Measurements from ENCODE around the gene OR52B6.
"Not testable (repeated sequence)": the region's sequence is repeated elsewhere in the genome, so short reads cannot be mapped to it uniquely, and the experiment has no call there.

OR52B6 gene

DNA sequence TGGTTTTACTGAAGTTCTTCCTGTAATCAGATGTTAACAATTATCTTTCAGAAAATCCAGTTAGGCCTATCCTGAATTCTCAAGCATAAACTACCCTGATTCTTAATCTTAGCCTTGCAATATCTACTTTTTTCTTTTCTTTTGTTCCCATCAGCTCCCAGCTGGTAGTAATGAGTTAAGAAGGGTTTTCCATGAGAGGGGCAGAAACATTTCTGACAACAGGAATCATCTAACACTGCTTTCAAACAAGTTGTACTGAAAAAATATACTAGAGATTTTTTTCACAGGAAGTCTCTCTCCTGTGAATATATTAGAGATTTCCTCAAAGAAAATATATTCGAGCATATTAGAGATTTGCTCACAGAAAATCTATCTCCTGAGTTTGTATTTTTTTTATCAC lies 12.5 kb downstream of the OR52B6 start:
- no peak overlapping the region for H3K4me3 ChIP-seq (ENCODE audit: low read depth, low read length)

DNA sequence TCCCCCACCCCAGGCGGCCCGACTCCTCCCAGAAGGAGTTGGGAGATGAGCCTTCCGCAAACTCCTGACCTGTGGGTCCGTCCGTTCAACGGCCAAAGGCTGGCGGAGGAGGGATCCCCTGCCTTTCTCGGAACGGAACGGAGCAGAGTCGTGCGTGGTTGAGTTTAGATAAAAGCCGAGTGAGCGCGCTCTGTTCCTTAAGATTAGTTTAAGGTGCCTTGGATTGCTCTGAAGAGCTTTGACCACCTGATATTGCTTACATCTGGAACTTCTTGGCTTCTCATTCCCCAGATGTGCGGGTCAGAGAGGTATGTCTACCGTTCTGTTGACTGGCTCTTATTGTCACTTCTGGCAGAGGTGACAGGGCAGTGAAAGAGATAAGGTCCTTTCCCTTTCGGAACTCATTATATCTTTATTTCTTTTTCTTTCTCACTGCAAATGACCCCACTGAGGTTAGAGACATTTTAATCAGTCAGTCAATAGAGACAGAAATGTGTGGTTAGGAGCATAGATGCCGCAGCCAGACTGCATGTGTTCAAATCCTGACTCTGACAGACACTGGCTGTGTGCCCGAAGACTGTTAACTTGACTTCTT lies 16.0 kb downstream of the OR52B6 start, which contains the start of gene TRIM6:
Gene TRIM6 (plus strand): TSS at position 31 of the 595 bp plus-strand sequence. CDS start 261 bp downstream, at position 292.
- H3K4me3 ChIP-seq (ENCODE audit: low read depth, low read length), result peak within 1 kb of the TSS; percentile 84

DNA sequence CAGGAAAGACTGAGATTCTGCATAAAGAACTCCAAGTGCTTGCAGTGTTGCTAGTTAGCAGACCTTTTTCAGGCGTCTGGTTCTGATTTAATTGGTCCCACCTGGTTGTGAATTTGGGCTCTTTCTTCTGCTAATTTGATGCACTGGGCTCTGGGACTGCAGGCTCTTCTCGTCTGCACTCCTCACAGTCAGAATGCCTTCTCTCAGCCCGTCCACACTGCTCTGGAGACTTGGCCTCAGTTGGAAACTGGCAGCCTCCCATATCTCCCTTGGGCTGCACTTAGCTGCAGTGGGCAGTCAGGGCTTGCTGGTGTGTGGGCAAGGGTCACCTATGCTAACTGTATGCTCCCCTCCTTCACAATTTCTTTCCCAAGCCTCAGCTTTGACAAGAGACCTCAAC lies 17.3 kb downstream of the OR52B6 start:
- H3K4me3 ChIP-seq (ENCODE audit: low read depth, low read length), result no peak overlapping the region

DNA sequence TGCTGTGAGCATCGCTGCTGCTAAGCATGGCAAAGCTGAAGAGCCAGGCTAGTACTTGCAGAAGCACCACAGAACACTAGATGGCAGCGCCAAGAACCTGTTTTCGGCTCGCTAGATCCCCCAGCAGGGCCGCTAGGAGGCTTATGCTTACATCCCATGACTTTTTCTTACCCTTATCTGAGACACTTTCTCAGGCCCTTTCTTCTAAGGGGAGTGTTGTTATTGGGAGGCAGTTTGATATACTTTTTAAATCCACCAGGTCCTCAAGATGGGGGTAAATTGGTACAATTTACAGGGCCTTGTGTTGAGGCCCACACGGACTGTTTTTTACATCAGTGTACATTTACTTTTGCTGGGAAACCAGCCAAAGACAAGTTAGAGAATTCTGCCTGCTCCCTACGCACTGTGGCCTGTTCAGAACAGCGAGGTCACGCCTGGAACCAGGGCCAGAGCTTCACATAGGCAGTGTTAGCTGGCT lies 19.7 kb downstream of the OR52B6 start:
- H3K4me3 ChIP-seq (ENCODE audit: low read depth, low read length), result no peak overlapping the region

DNA sequence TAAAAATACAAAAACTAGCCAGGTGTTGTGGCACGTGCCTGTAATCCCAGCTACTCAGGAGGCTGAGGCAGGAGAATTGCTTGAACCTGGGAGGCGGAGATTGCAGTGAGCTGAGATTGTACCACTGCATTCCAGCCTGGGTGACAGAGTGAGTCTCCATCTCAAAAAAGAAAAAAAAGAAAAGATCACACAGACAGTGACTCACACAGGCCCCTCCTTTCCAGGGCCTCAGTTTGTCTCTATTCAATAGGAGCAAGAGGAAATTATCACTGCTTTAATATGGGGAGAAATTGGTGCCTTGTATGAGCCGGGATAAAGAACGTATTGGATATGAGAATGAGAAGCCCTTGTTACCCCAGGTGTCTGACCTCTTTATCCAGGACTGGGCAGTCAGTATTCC lies 22.1 kb downstream of the OR52B6 start:
- not testable (repeated sequence) for H3K4me3 ChIP-seq (ENCODE audit: low read depth, low read length)

DNA sequence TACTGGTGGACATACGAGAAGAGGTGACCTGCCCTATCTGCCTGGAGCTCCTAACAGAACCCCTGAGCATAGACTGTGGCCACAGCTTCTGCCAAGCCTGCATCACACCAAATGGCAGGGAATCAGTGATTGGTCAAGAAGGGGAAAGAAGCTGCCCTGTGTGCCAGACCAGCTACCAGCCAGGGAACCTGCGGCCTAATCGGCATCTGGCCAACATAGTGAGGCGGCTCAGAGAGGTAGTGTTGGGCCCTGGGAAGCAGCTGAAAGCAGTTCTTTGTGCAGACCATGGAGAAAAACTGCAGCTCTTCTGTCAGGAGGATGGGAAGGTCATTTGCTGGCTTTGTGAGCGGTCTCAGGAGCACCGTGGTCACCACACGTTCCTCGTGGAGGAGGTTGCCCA lies 22.6 kb downstream of the OR52B6 start:
- H3K4me3 ChIP-seq (ENCODE audit: low read depth, low read length), result no peak overlapping the region

DNA sequence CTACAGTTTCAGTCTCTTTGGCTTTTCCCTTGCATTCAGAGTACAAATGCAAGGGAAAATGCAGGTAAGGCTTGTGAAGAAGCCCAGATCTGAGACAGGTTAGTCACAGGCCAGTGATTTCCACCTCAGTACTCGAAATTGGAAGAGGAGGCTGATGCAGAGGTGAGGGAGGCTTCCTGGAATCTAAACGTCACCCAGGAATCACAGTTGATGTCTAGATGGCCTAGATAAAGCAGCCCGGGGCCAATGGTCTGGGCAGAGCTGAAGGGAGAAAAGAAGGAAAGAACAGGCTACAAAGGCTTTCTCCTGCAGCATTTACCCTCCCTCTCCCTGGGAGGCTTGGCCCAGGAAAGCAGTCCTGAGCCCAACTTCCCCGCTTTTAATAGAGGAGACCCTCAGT lies 24.2 kb downstream of the OR52B6 start:
- no peak overlapping the region for H3K4me3 ChIP-seq (ENCODE audit: low read depth, low read length)

DNA sequence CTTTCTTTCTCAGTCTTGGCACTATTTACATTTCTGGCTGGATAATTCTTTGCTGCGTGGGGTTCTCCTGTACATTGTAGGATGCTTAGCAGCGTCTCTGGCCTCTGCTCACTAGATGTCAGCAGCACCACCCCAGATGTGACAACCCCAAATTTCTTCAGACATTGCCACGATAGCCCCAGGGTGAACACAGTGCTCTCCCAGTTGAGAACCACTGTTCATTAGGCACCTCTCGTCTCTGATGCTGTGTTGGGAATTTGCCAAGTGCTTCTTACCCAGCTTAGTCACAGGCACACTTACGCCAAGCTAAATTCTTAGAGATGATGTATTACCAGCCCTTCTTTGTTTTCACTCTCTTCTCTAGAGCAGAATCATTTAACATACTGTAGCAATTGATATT lies 25.2 kb downstream of the OR52B6 start:
- no peak overlapping the region for H3K4me3 ChIP-seq (ENCODE audit: low read depth, low read length)

DNA sequence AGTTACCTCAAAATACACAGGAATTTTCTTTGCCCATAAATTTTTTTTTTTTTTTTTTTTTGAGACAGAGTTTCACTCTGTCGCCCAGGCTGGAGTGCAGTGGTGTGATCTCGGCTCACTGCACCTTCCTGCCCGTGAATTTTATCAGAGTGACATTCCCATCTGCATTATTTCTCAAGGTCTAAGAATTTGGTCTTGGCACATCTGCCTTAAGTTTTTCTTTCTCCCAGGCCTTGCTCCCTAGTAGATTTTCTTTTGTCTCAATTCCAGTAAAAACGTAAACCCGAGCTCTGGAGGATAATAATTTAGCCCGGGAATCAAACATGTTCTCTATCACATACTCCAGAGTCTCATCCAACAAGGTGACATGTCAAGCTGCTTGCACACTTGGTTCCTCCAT lies 28.1 kb downstream of the OR52B6 start:
- H3K4me3 ChIP-seq (ENCODE audit: low read depth, low read length), result no peak overlapping the region

DNA sequence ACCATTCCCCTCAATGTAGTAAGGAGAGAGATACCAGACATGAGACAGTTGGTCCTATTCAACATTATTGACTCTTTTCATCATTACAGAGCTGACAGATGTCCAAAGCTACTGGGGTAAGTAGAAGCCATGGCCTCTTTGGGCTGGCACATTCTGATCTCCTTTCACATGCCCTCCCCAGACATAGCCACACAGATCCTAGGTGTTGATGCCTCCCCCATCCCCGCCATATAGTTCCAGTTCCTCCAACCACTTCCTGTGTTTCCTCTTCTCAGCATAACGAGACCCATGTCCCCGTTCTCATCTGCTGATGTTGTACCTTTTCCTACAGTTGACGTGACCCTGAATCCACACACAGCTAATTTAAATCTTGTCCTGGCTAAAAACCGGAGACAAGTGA lies 29.8 kb downstream of the OR52B6 start:
- H3K4me3 ChIP-seq (ENCODE audit: low read depth, low read length), result no peak overlapping the region

DNA sequence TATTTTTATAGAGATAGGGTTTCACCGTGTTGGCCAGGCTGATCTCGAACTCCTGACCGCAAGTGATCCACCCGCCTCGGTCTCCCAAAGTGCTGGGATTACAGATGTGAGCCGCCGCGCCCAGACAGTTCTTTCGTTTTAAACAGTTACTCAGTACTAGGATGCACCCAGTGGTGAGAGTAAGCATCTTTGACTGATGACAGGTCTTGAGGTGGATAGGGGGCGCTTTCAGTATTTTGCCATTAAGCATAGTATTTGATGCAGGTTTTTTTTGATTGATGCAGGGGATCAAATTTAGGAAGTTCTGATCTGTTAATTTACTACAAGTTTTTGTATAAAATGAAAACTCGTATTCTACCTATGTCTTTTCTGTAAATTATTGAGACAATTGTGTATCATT lies 30.9 kb downstream of the OR52B6 start:
- no peak overlapping the region for H3K4me3 ChIP-seq (ENCODE audit: low read depth, low read length)

DNA sequence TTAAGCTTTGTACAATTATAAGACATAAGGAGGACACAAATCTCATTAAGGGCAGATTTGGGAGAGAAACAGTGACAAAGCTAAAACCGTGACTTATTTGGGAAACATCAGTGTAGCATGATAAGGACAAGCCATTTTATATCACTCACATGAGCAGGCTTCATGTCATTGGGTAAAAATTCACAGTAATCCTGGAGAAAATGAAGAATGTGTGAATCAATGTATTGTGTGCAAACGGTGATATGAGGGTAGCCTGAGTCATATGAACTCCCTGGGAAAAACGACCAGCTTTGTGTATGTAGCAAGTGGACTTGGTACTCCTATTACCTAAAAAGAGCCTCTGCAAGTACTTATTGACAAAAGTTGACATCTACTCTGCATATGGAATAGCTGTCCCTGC lies 38.1 kb downstream of the OR52B6 start:
- no peak overlapping the region for H3K4me3 ChIP-seq (ENCODE audit: low read depth, low read length)

DNA sequence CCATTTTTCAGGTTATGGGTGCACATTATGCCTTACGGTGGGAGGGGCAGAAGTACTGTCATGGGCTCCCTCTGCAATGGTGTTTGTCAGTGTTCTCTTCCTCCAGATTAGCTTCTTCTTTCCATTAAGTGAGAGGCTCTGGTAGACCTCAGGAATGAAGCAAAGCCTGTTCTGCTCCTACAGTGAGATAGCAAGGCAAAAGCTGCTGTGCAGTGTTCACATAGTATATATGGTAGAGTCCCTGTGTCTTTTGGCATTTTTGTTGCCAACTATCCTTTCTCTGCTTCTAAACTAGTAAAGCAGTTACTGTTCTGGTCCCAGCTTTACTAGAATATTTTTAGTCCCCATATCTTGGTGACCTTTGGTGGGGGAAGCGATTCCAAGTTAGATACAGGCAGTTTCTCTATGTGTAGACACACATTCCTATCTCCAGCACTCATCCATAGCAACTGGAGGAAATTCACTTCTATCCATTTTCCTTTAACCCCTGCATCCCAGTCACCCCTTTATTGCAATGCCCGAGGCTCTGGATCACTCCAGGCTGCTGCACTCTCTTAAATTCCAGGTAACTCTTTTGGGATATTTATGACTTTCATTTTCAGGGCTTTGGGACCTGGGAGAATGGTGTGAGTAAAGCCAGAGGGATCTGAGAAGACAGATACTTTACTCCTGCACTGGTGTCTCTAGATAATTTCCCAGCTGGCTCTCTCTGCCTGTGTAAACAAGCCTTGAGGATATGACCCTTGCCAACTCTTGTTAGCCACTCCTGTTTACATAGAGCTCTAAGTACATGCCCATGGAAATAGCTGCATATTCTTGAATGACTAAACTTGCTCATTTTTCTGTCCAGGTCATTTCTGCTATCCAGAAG lies 40.2 kb downstream of the OR52B6 start:
- no peak overlapping the region for H3K4me3 ChIP-seq (ENCODE audit: low read depth, low read length)

DNA sequence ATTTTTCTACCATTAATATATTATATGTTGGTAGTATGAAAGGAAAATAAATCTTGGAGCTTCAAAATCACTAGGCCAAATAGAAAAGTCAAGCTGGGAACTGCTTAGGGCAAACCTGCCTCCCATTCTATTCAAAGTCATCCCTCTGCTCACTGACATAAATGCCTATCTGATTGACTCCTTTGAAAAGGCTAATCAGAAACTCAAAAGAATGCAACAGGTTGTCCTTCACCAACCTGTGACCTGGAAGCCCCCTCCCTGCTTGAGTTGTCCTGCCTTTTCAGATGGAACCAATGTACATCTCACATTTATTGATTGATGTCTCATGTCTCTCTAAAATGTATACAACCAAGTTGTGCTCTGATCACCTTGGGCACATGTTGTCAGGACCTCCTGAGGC lies 40.9 kb downstream of the OR52B6 start:
- H3K4me3 ChIP-seq (ENCODE audit: low read depth, low read length), result no peak overlapping the region

DNA sequence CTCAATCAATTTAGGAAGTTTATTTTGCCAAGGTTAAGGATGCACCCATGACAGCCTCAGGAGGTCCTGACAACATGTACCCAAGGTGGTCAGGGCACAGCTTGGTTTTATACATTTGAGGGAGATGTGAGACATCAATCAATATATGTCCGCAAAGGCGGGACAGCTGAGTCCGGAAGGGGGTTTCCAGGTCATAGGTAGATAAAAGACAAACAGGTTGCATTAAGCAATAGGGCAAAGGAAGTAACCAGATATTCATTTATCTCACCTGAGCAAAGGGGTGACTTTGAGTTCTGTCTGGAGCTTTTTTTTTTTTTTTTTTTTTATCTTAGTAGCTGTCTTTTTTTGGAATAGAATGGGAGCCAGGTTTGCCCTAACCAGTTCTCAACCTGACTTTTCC lies 42.1 kb downstream of the OR52B6 start:
- H3K4me3 ChIP-seq (ENCODE audit: low read depth, low read length), result no peak overlapping the region

DNA sequence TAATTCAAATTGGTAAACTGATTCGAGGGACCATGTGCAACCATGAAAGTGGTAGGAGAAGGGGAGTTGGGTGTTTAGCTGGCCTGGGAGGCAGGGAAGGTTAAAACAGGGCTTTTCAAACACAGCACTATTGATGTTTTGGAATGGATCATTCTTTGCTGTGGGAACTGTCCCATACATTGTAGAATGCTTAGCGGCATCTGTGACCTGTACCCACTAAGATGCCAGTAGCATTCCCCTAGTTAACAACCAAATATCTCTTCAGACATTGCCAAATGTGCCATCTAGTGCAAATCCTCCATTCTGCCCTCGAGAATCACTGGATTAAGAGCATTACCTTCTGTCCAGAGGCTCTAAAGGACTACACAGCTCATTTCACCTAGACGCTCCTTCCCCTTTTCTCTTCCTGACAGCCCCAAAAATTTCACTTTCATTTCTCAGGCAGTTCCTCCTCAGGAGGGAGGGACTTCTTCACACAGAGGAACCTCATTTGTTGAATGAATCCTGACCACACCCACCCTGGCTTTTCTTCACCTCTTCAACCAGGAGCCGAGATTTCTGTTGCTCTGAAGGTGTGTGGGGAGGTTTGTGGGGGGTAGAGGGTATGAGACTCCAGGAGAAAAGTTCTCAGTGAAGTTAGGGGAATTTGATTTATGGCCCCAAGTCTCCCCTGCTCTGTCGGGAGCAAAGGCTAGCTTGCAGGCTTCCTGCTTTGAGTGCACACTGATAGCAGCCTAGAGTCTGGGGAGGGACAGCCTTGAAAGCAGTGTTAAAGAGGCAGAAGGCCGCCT lies 44.0 kb downstream of the OR52B6 start, which contains the start of gene TRIM34:
Gene TRIM34 (plus strand): TSS at position 513 of the 791 bp plus-strand sequence. CDS start 7,331 bp downstream, outside the sequence.
- no peak within 1 kb of the TSS for H3K4me3 ChIP-seq (ENCODE audit: low read depth, low read length)

DNA sequence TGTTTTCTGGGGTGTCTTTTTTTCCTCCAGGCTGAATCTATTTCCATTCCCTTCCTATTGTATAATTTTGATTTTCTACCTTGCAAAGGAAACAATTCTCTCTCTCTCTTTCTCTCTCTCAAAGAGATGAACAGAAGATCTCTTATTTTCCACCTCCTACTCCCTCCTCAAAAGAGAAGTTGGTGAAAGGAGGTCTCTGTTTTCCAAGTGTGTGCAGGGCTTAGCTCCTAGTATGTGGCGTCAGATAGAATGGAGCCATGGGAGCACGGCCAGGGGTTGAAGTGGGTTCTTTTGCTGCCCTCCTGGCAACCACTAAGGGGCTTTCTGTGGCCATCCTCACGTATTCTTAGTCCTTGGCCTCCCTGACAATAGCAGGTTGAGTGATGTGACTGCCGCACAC lies 44.6 kb downstream of the OR52B6 start:
- H3K4me3 ChIP-seq (ENCODE audit: low read depth, low read length), result no peak overlapping the region

DNA sequence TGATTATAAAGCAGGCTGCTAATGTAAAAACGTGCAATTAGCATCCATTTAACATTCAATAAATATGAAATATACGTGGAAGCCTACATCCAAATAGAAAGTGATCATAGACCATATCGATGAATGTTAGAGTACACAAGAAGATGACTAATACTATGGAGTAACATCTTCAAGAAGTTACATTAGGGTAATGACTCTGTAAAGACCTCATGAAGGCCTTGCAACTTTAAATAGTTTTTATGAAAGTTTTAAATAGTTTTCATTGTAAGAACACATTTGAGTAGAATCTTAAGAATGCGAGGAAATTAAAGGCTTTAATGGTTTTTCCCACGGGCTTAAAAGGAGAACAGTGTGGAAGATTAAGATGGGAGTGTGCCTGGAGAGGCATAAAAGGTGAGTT lies 45.5 kb downstream of the OR52B6 start:
- no peak overlapping the region for H3K4me3 ChIP-seq (ENCODE audit: low read depth, low read length)

DNA sequence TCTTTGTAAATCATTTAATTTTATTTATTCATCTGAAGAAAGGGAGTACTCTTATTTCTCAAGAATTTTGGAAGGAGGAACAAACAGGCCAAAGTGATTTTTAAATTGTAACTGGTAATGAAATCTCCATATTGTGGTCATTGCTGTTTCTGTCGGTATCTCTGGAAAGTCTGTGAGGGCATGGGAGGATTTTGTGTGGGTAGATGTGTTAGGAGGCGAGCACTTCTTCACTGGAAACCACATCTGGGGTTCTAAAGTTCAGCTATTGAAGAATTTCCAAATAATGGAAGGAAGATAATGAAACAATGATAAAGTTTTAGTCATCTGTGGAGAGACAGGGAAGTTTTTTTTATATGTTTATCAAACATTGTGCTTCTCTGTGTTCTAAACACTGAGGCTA lies 50.7 kb downstream of the OR52B6 start:
- H3K4me3 ChIP-seq (ENCODE audit: low read depth, low read length), result no peak overlapping the region
